Vagina (tissue), 2 donors: ENCODE measurements around the gene DLX6.

Source experiments
- CTCF ChIP-seq, 3 experiments: fragments of 450-650 bp in 2 of 3; fragments of 200-600 bp in 1 of 3; sonication (generic) in 1 of 3; IDR thresholded peaks; one replicate each; pipeline ENCODE4 v1.5.1; 2017 to 2019; ENCODE audit warnings: antibody characterized with exemption in 3 of 3, mild to moderate bottlenecking in 2 of 3, moderate library complexity in 2 of 3
- POLR2A ChIP-seq, 2 donors: fragments of 450-650 bp; IDR thresholded peaks; one replicate each; pipeline ENCODE4 v1.6.1; 2017; ENCODE audit warnings: antibody characterized with exemption in 2 of 2, mild to moderate bottlenecking in 2 of 2, moderate library complexity in 2 of 2
- POLR2AphosphoS5 ChIP-seq, 2 donors: sonication (generic); formaldehyde crosslinking; IDR thresholded peaks; one replicate each; pipeline ENCODE4 v1.9.0; 2017; ENCODE audit warnings: antibody characterized with exemption in 2 of 2, mild to moderate bottlenecking in 2 of 2, low read depth in 1 of 2; ENCODE audit not compliant: insufficient read depth in 1 of 2

GRCh38 chr7:96982586-96982985, 22.8 kb upstream of the DLX6 start:
- TF ChIP-seq CTCF (IDR thresholded peaks at IDR 0.05) = no peak
- TF ChIP-seq POLR2A (IDR thresholded peaks at IDR 0.05) = no peak
- TF ChIP-seq POLR2AphosphoS5 (IDR thresholded peaks at IDR 0.05; ENCODE audit: insufficient read depth in 1 of 2, low read depth in 1 of 2) = no peak
